ENCODE data around the gene USP40. TPM values are rescaled to one million over a fixed set of nuclear protein-coding genes. Genes with fewer than 3 reads are reported as not detected.

The USP40 gene
- total and polyA plus RNA-seq, 10 of the 15 experiments (the other 5 are each of a cell fraction or from before 2014, with no cell fraction given), result 3.4 to 20.8 (median 15.2) TPM

DNA sequence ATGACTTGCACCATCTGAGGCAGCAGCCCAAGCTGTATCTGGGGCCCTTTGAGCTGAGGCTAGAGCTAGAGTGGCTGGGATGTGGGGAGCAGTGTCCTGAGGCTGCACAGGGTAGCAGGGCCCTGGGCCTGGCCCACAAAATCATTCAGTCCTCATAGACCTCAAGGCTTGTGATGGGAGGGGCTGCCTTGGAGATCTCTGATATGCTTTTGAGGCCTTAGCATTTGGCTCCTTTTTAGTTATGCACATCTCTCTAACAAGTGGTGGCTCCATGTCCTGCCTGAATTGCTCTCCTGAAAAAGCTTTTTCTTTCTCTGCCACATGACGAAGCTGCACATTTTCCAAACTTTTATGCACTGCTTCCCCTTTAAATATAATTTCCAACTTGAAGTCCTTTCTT is 39.1 kb upstream of the USP40 start (continued):
- TF ChIP-seq, protein P1, sequence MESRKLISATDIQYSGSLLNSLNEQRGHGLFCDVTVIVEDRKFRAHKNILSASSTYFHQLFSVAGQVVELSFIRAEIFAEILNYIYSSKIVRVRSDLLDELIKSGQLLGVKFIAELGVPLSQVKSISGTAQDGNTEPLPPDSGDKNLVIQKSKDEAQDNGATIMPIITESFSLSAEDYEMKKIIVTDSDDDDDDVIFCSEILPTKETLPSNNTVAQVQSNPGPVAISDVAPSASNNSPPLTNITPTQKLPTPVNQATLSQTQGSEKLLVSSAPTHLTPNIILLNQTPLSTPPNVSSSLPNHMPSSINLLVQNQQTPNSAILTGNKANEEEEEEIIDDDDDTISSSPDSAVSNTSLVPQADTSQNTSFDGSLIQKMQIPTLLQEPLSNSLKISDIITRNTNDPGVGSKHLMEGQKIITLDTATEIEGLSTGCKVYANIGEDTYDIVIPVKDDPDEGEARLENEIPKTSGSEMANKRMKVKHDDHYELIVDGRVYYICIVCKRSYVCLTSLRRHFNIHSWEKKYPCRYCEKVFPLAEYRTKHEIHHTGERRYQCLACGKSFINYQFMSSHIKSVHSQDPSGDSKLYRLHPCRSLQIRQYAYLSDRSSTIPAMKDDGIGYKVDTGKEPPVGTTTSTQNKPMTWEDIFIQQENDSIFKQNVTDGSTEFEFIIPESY (IDR thresholded peaks at IDR 0.05), result no peak
- TF ChIP-seq, protein P2, sequence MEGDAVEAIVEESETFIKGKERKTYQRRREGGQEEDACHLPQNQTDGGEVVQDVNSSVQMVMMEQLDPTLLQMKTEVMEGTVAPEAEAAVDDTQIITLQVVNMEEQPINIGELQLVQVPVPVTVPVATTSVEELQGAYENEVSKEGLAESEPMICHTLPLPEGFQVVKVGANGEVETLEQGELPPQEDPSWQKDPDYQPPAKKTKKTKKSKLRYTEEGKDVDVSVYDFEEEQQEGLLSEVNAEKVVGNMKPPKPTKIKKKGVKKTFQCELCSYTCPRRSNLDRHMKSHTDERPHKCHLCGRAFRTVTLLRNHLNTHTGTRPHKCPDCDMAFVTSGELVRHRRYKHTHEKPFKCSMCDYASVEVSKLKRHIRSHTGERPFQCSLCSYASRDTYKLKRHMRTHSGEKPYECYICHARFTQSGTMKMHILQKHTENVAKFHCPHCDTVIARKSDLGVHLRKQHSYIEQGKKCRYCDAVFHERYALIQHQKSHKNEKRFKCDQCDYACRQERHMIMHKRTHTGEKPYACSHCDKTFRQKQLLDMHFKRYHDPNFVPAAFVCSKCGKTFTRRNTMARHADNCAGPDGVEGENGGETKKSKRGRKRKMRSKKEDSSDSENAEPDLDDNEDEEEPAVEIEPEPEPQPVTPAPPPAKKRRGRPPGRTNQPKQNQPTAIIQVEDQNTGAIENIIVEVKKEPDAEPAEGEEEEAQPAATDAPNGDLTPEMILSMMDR (IDR thresholded peaks at IDR 0.05 in 2 of 3, conservative IDR thresholded peaks at IDR 0.05 in 1 of 3; ENCODE audit: control insufficient read depth in 2 of 3, extremely low read depth in 1 of 3, insufficient read depth in 1 of 3, low read depth in 3 of 3, low read length in 3 of 3), result no peak
- TF ChIP-seq POLR2A (IDR thresholded peaks at IDR 0.05; ENCODE audit: low read depth, low read length), result no peak
- TF ChIP-seq SRF (IDR thresholded peaks at IDR 0.05; ENCODE audit: low read depth in 2 of 2, low read length in 2 of 2), result no peak

DNA sequence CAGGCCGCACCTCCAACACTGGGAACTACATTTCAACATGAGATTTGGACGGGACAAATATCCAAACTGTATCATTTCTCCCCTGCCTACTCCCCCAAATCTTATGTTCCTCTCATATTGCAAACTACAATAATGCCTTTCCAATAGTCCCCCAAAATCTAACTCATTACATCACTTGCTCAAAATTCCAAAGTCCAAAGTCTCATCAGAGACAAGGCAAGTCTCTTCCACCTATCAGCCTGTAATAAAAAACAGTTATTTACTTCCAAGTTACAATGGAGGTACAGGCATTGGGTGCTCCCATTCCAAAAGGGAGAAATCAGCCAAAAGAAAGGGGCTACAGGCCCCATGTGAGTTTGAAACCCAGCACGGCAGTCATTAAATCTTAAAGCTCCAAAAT is 38.2 kb upstream of the USP40 start:
- FAIRE-seq, result no peak
- DNase-seq (ENCODE audit: low read depth, low spot score), result no peak
- RAD21 ChIA-PET (ENCODE audit: unreplicated experiment), result no interaction called here
- no peaks in the 10 kb centered on the region for H3K27me3 ChIP-seq (replicated peaks in 1 of 2; ENCODE audit: control insufficient read depth in 2 of 2, insufficient read depth in 2 of 2, low read length in 1 of 2)
- SMC1A ChIA-PET (ENCODE audit: uncharacterized antibody, unreplicated experiment), result no interaction called here
- no peak overlapping the region for H2AFZ ChIP-seq (ENCODE audit: control insufficient read depth, low read depth, low read length)
- 29% methylated on average over 3 of the region's 3 CpGs for WGBS (ENCODE audit: insufficient coverage, insufficient replicate concordance, low lambda C conversion rate, missing lambda C conversion rate)
- no peaks in the 10 kb centered on the region for H4K20me1 ChIP-seq (ENCODE audit: control insufficient read depth, insufficient read depth)
- no peak overlapping the region for H3K4me2 ChIP-seq (ENCODE audit: control insufficient read depth, insufficient read depth)
- H3K79me2 ChIP-seq (ENCODE audit: control insufficient read depth, insufficient read depth, low read length), result no peaks in the 10 kb centered on the region
- no peaks in the 10 kb centered on the region for H3K4me1 ChIP-seq (ENCODE audit: control insufficient read depth, insufficient read depth, low read length)
- BruUV-seq (replicated peaks), result no TSS peak
- no peak overlapping the region for H3K4me3 ChIP-seq
- POLR2A ChIA-PET, result no interaction called here
- no peaks in the 10 kb centered on the region for H3K36me3 ChIP-seq (ENCODE audit: control insufficient read depth in 2 of 2, insufficient read depth in 2 of 2, low read length in 1 of 2)
- no peaks in the 10 kb centered on the region; the same call in 2 of the 3 replicates for H3K9me3 ChIP-seq (replicated peaks; ENCODE audit: control insufficient read depth, insufficient read depth, low read length)
- no peak overlapping the region for H3K9ac ChIP-seq (ENCODE audit: control insufficient read depth, insufficient read depth, low read length)
- H3K27ac ChIP-seq (ENCODE audit: control insufficient read depth, insufficient read depth), result no peak overlapping the region
- TF ChIP-seq, protein P3, sequence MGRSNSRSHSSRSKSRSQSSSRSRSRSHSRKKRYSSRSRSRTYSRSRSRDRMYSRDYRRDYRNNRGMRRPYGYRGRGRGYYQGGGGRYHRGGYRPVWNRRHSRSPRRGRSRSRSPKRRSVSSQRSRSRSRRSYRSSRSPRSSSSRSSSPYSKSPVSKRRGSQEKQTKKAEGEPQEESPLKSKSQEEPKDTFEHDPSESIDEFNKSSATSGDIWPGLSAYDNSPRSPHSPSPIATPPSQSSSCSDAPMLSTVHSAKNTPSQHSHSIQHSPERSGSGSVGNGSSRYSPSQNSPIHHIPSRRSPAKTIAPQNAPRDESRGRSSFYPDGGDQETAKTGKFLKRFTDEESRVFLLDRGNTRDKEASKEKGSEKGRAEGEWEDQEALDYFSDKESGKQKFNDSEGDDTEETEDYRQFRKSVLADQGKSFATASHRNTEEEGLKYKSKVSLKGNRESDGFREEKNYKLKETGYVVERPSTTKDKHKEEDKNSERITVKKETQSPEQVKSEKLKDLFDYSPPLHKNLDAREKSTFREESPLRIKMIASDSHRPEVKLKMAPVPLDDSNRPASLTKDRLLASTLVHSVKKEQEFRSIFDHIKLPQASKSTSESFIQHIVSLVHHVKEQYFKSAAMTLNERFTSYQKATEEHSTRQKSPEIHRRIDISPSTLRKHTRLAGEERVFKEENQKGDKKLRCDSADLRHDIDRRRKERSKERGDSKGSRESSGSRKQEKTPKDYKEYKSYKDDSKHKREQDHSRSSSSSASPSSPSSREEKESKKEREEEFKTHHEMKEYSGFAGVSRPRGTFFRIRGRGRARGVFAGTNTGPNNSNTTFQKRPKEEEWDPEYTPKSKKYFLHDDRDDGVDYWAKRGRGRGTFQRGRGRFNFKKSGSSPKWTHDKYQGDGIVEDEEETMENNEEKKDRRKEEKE (IDR thresholded peaks at IDR 0.05), result no peak
- no peak for TF ChIP-seq ESRRA (IDR thresholded peaks at IDR 0.05; ENCODE audit: low read length)
- in situ Hi-C loops (cut with MboI), result no loop called here
- CTCF ChIA-PET, result no interaction called here
- ATAC-seq, result no peak
- intact Hi-C loops (cut with micrococcal nuclease; ENCODE audit: unreplicated experiment), result no loop called here

All from GM12878 (cell line).